Naive thymus-derived CD8-positive, alpha-beta T cell (primary cell): Measurements from ENCODE around the gene PTPRM. TPM values are rescaled to one million over a fixed set of nuclear protein-coding genes. Genes with fewer than 3 reads are reported as not detected.

Experiments
- ATAC-seq, 2 donors: fragments of 150-1000 bp; cut with Tn5 transposase in 1 of 2; sonication (Bioruptor Pico), chemical (Tn5 transposase) in 1 of 2; 1 replicate in 1 of 2; 2 replicates in 1 of 2; pipeline ENCODE4 v1.10.0; 2021; ENCODE audit warnings: mild to moderate bottlenecking in 2 of 2, moderate library complexity in 2 of 2
- POLR2A ChIA-PET: fragments of 350-600 bp; sonication (Branson Sonifier 250); formaldehyde crosslinking; loops from one replicate; lab custom pipeline; 2021; ENCODE audit warnings: antibody characterized with exemption; lab: Charles Lee
- DNase-seq, 10 donors: peaks; one replicate each; pipeline versions ENCODE4 v3.0.0 to v3.0.0-alpha.2; 2020 to 2022
- H3K27ac Mint-ChIP-seq, 10 donors: one replicate each; pipeline ENCODE4 v1.8.0; 2020 to 2022; ENCODE audit warnings: mild to moderate bottlenecking in 10 of 10, mixed read lengths in 10 of 10, moderate library complexity in 4 of 10, inconsistent platforms in 1 of 10
- H3K27me3 Mint-ChIP-seq, 5 donors: one replicate each; pipeline ENCODE4 v1.8.0; 2021 to 2022; ENCODE audit warnings: mixed read lengths in 5 of 5
- H3K36me3 Mint-ChIP-seq, 3 donors: one replicate each; pipeline ENCODE4 v1.8.0; 2020 to 2022; ENCODE audit warnings: mixed read lengths in 3 of 3, mild to moderate bottlenecking in 2 of 3, inconsistent platforms in 1 of 3
- H3K4me1 Mint-ChIP-seq, 4 donors: one replicate each; pipeline ENCODE4 v1.8.0; 2021 to 2022; ENCODE audit warnings: mixed read lengths in 4 of 4
- H3K4me3 Mint-ChIP-seq, 10 donors: one replicate each; pipeline ENCODE4 v1.8.0; 2020 to 2022; ENCODE audit warnings: mild to moderate bottlenecking in 10 of 10, mixed read lengths in 10 of 10, moderate library complexity in 6 of 10, inconsistent platforms in 1 of 10
- H3K9me3 Mint-ChIP-seq, 9 donors: one replicate each; pipeline ENCODE4 v1.8.0; 2020 to 2022; ENCODE audit warnings: mixed read lengths in 9 of 9, mild to moderate bottlenecking in 3 of 9, inconsistent platforms in 1 of 9, moderate library complexity in 1 of 9
- polyA plus RNA-seq, 3 donors: library from polyadenylated mRNA; unstranded; fragments of 300-500 nt; fragmentation: Illumina TruSeq; gene quantifications; one replicate each; pipeline ENCODE4 v1.2.3, GENCODE V29; 2021
- total RNA-seq, 8 experiments: library from RNA in 2 of 8; stranded (reverse) in 2 of 8; gene quantifications; one replicate each; pipeline ENCODE4 v1.2.3 and lab custom pipeline; 2021 to 2026

Gene PTPRM
- total and polyA plus RNA-seq, 5 experiments from 2014 or later = 0.28 to 12.1 (median 0.52) TPM

DNA sequence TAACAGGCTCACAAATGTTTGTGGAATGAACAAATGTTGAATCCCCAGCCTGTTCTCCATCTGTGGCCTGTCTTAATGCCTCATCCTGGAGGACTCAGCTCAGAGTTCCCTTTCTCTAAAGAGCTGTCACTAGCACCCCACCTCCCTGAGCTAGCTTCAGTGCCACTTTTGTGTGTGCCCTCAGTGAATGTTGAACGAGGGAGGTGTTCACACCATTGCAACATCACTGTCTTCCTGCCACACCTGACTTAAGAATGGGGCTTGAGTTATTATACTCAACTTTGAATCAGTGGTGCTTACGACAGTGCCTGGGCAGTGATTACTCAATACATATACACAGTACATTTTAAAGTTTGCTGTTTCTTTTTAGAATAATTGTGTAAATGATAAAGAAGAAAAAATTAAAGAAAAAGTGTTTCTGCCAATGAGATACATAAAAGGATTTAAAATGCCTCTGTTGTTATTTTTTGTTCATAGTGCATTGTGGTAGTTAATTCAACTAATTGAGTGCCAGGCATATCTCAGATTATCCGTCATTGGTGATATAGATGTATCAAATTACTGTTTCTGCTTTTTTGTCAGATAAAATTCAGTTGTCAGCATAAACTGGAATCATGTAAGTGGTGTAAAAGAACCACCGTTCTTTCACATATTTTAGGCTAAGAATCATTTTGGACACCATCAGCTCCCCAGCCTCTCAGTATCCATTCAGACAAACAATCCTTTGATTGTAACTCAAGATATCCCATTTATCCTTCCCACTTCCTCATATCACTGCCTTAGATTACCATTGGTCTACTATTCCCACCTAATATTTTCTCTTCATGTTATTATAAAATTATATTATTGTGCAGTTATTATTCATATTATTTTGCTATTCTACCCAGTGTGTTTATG is 304.7 kb downstream of the PTPRM start:
- H3K27me3 Mint-ChIP-seq = no peaks in the 10 kb centered on the region

DNA sequence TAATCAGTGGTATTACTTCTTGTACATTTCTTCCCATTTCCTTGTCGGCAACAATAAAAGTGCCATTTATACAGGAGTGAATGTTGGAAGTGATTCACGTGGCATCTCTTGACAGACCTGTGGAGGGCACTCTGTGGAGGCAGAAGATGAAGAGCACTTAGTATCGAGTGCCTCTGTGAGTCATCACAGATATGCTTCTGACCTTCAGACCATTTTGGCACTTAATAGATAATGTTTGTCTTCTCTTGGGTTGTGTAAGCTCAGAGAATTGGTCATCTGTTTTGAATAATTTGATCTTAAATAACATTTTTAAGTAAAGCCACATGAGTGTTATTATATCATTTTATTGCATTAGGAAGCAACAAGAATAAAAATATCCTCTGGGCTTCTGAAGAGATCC is 305.5 kb downstream of the PTPRM start:
- Mint-ChIP-seq H3K4me1 (no peaks in the 10 kb centered on the region), H3K27me3 (no peaks in the 10 kb centered on the region), H3K9me3 (peaks cover 0 to 8% (median 2%) of the 10 kb centered on the region in 9 donors), H3K4me3 (no peak overlapping the region), H3K36me3 (no peaks in the 10 kb centered on the region), H3K27ac (no peak overlapping the region)
- DNase-seq = no peak
- ATAC-seq = no peak
- POLR2A ChIA-PET = no interaction called here

More for the DNA sequence above, 304.7 kb downstream of the PTPRM start:
- no peaks in the 10 kb centered on the region for H3K4me1 Mint-ChIP-seq
- POLR2A ChIA-PET = no interaction called here
- no peak overlapping the region for H3K4me3 Mint-ChIP-seq
- ATAC-seq = no peak
- no peak overlapping the region for H3K27ac Mint-ChIP-seq
- H3K9me3 Mint-ChIP-seq = peaks cover 0 to 13% (median 2%) of the 10 kb centered on the region in 9 donors
- no peaks in the 10 kb centered on the region for H3K36me3 Mint-ChIP-seq
- no peak for DNase-seq

DNA sequence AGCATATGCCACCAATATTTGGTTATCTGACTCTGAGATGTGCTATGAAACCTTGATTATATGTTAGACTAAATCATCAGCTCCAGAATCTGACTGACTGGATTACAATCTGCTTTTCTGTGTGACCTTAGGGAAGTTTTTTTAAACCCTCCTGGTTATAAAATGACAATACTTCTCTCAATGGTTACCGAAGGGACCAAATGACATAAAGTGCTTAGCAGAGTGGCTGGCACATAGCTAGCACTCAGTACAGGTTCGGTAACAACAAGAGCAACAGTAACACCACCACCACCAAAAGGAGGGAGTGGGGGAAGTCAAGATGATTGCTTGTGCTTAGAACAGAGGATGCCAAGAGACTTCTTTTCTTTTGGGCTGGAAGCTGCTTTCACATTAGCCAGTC is 306.2 kb downstream of the PTPRM start:
- Mint-ChIP-seq H3K4me3 (no peak overlapping the region), H3K4me1 (no peaks in the 10 kb centered on the region)
- POLR2A ChIA-PET = no interaction called here

DNA sequence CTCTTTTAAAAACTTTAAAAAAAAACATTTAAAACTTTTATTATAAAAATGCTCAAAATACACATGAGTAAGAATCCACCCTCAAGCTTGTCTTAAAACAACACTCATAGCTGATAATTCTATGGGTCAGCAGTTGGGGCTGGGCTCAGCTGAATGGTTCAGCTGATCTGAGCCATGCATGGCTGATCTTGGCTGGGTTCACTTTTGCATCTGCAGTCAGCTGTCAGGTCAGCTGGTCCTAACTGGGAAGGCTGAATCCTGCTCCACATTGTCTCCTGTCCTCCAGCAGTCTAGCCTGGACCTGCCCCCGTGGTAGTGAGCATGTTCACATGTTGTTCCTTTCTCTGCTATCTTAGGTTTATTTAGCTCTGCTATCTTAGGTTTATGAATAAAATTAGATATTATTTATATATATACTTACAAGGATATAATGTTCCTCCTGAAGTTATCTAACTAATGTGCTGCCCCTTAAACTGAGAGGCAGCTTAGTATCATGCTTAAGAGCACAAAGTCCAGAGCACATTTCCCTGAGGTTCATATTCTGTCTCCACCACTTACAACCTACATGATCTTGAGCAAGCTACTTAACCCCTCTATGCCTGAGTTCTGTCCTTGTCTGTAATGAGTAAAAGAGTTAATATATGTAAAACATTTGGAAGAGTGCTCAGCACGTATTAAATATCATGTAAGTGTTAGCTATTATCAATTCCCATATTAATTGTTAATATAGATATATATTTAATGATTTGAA is 309.4 kb downstream of the PTPRM start:
- no peaks in the 10 kb centered on the region for H3K36me3 Mint-ChIP-seq
- H3K4me3 Mint-ChIP-seq = no peak overlapping the region
- ATAC-seq (no peak), DNase-seq (no peak)
- POLR2A ChIA-PET = no interaction called here
- no peaks in the 10 kb centered on the region for H3K4me1 Mint-ChIP-seq
- peaks cover 0 to 4% (median 0%) of the 10 kb centered on the region in 9 donors for H3K9me3 Mint-ChIP-seq
- H3K27ac Mint-ChIP-seq = no peak overlapping the region
- H3K27me3 Mint-ChIP-seq = no peaks in the 10 kb centered on the region

More for the DNA sequence above, 306.2 kb downstream of the PTPRM start:
- H3K27me3 Mint-ChIP-seq = no peaks in the 10 kb centered on the region
- H3K9me3 Mint-ChIP-seq = peaks cover 0 to 4% (median 0%) of the 10 kb centered on the region in 9 donors
- ATAC-seq (no peak), DNase-seq (no peak)
- H3K27ac Mint-ChIP-seq = no peak overlapping the region
- no peaks in the 10 kb centered on the region for H3K36me3 Mint-ChIP-seq

DNA sequence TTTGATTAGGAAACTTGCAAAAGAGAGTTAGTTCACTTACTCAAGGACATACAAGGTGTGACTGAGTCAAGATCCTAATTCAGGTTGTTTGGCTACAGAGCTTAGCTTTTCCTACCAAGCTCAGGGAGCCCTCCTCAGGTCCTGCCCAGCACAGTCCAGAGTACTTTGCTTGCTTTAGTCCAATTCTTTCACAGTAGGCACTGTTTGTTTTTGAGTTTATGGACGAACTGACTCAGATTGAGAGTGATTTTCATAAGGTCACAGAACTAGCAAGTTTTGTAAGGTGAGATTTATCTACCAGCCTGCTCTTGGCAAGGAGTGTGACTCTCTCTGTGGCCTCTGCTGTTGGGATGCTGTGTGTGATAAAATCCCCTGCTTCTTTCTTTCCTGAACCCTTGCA is 310.5 kb downstream of the PTPRM start:
- H3K27ac Mint-ChIP-seq = no peak overlapping the region
- no peak overlapping the region for H3K4me3 Mint-ChIP-seq
- DNase-seq (no peak), ATAC-seq (no peak)
- no peaks in the 10 kb centered on the region for H3K27me3 Mint-ChIP-seq
- POLR2A ChIA-PET = no interaction called here
- H3K9me3 Mint-ChIP-seq = peaks cover 0 to 4% (median 0%) of the 10 kb centered on the region in 9 donors
- H3K4me1 Mint-ChIP-seq = no peaks in the 10 kb centered on the region
- no peaks in the 10 kb centered on the region for H3K36me3 Mint-ChIP-seq

GRCh38 chr18:7878265-7879211 is 311.4 kb downstream of the PTPRM start:
- no peaks in the 10 kb centered on the region for H3K27me3 Mint-ChIP-seq
- H3K9me3 Mint-ChIP-seq = peaks cover 0 to 4% (median 0%) of the 10 kb centered on the region in 9 donors
- DNase-seq (no peak), ATAC-seq (no peak)
- no peak overlapping the region for H3K27ac Mint-ChIP-seq
- H3K36me3 Mint-ChIP-seq = no peaks in the 10 kb centered on the region
- POLR2A ChIA-PET = no interaction called here
- no peak overlapping the region for H3K4me3 Mint-ChIP-seq
- no peaks in the 10 kb centered on the region for H3K4me1 Mint-ChIP-seq

DNA sequence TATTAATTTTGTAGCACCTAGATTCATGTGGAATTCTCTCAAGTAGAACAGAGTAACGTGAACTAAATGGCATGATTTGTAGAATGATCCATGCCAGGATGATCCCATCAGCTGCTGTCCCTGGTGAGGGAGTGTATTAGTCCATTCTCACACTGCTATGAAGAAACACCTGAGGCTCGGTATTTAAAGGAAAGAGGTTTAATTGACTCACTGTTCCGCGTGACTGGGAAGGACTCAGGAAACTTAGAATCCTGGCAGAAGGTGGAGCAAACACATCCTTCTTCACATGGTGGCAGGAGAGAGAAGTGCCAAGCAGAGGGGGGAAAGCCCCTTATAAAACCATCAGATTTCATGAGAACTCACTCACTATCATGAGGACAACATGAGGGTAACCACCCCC is 312.6 kb downstream of the PTPRM start:
- no peak for DNase-seq
- Mint-ChIP-seq H3K27me3 (peaks cover 0 to 4% (median 0%) of the 10 kb centered on the region in 5 donors), H3K4me3 (no peak overlapping the region), H3K4me1 (no peaks in the 10 kb centered on the region), H3K9me3 (peaks cover 0 to 6% (median 0%) of the 10 kb centered on the region in 9 donors), H3K36me3 (no peaks in the 10 kb centered on the region), H3K27ac (no peak overlapping the region)
- no peak for ATAC-seq
- POLR2A ChIA-PET = no interaction called here

GRCh38 chr18:7885865-7886264 is 318.7 kb downstream of the PTPRM start:
- no peaks in the 10 kb centered on the region for H3K36me3 Mint-ChIP-seq
- POLR2A ChIA-PET = no interaction called here
- no peaks in the 10 kb centered on the region for H3K4me1 Mint-ChIP-seq
- H3K9me3 Mint-ChIP-seq = peaks cover 0 to 8% (median 0%) of the 10 kb centered on the region in 9 donors
- no peak for ATAC-seq
- no peak for DNase-seq
- no peak overlapping the region for H3K27ac Mint-ChIP-seq
- no peak overlapping the region for H3K4me3 Mint-ChIP-seq
- H3K27me3 Mint-ChIP-seq = peaks cover 0 to 4% (median 0%) of the 10 kb centered on the region in 5 donors

GRCh38 chr18:7886436-7886835 is 319.3 kb downstream of the PTPRM start:
- H3K27ac Mint-ChIP-seq = no peak overlapping the region
- POLR2A ChIA-PET = no interaction called here
- DNase-seq (no peak), ATAC-seq (no peak)
- H3K36me3 Mint-ChIP-seq = no peaks in the 10 kb centered on the region
- H3K27me3 Mint-ChIP-seq = peaks cover 0 to 4% (median 0%) of the 10 kb centered on the region in 5 donors
- H3K4me3 Mint-ChIP-seq = no peak overlapping the region
- H3K9me3 Mint-ChIP-seq = peaks cover 0 to 8% (median 0%) of the 10 kb centered on the region in 9 donors
- no peaks in the 10 kb centered on the region for H3K4me1 Mint-ChIP-seq

DNA sequence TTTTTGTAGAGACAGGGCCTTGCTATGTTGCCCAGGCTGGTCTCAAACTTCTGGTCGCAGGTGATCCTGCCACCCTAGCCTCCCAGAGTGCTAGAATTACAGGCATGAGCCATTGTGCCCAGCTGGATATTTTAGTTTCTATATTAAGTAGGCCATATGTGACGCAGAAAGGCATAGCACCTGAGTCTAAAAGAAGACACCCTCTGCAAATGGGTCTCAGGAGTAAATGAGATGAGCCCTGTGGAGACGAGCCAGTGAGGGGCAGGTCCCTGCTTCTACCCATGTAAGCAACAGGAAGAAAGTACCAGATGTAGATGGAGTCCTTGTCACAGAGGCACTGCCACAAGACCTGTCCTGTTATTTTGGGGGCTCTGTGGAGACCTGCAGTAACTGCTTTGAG is 322.4 kb downstream of the PTPRM start:
- no peak for DNase-seq

GRCh38 chr18:7890075-7890474 is 323.0 kb downstream of the PTPRM start:
- peaks cover 0 to 3% (median 0%) of the 10 kb centered on the region in 9 donors for H3K9me3 Mint-ChIP-seq
- POLR2A ChIA-PET = no interaction called here
- H3K4me3 Mint-ChIP-seq = no peak overlapping the region
- no peak for ATAC-seq
- no peaks in the 10 kb centered on the region for H3K27me3 Mint-ChIP-seq
- DNase-seq = no peak
- H3K36me3 Mint-ChIP-seq = no peaks in the 10 kb centered on the region
- no peaks in the 10 kb centered on the region for H3K4me1 Mint-ChIP-seq
- no peak overlapping the region for H3K27ac Mint-ChIP-seq

More for the DNA sequence above, 322.4 kb downstream of the PTPRM start:
- ATAC-seq = no peak
- peaks cover 0 to 4% (median 0%) of the 10 kb centered on the region in 9 donors for H3K9me3 Mint-ChIP-seq
- H3K36me3 Mint-ChIP-seq = no peaks in the 10 kb centered on the region
- POLR2A ChIA-PET = no interaction called here
- no peak overlapping the region for H3K27ac Mint-ChIP-seq
- H3K27me3 Mint-ChIP-seq = no peaks in the 10 kb centered on the region
- H3K4me3 Mint-ChIP-seq = no peak overlapping the region
- H3K4me1 Mint-ChIP-seq = no peaks in the 10 kb centered on the region

DNA sequence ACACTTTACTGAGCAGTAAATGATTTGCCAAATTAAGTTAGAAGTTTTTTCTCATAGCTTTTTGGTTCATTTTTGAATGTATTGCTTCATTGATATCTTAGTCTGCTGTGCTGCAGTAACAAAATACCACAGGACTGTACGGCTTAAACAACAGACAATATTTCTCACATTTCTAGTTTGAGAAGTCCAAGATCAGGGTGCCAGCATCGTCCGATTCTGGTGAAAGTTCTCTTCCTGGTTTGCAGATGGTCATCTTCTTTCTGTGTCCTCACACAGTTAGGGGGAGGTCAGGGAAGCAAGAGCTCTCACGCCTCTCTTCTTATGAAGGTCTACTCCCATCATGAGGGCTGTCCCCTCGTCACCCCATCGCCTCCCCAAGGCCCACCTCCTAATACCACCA is 325.4 kb downstream of the PTPRM start:
- Mint-ChIP-seq H3K36me3 (no peaks in the 10 kb centered on the region), H3K4me1 (no peaks in the 10 kb centered on the region), H3K9me3 (peaks cover 0 to 3% (median 0%) of the 10 kb centered on the region in 9 donors), H3K27me3 (no peaks in the 10 kb centered on the region), H3K4me3 (no peak overlapping the region), H3K27ac (no peak overlapping the region)
- ATAC-seq (no peak), DNase-seq (no peak)
- POLR2A ChIA-PET = no interaction called here
